ENCODE results near the gene OR10R2.
"Not testable (repeated sequence)": the region's sequence is repeated elsewhere in the genome, so short reads cannot be mapped to it uniquely, and the experiment has no call there.

OR10R2 gene, protein sequence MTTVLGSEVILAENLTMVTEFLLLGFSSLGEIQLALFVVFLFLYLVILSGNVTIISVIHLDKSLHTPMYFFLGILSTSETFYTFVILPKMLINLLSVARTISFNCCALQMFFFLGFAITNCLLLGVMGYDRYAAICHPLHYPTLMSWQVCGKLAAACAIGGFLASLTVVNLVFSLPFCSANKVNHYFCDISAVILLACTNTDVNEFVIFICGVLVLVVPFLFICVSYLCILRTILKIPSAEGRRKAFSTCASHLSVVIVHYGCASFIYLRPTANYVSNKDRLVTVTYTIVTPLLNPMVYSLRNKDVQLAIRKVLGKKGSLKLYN

DNA sequence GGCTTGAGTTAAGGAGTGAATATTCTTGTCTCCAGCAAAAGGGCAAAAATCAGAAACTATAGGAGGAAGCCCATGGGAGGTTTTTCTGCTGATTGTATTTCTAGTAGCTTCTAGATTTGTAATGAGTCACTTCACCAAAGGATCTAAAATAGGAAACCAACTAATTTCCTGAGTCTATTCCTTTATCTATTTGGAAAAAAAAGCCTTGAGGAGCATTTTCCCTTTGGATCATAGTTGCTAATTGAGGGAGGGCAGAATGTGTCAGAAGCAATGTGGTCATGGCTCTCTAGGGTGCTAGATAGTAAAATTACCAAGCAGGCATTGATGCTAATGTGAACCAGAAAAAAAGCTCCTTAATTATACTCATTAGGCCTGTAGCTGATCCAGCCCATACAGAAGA lies at the start of gene OR10R2:
Gene OR10R2 (plus strand): TSS at position 301 of the 400 bp plus-strand sequence. CDS start 106 bp downstream, outside the sequence.
- no peak for DNase-seq

DNA sequence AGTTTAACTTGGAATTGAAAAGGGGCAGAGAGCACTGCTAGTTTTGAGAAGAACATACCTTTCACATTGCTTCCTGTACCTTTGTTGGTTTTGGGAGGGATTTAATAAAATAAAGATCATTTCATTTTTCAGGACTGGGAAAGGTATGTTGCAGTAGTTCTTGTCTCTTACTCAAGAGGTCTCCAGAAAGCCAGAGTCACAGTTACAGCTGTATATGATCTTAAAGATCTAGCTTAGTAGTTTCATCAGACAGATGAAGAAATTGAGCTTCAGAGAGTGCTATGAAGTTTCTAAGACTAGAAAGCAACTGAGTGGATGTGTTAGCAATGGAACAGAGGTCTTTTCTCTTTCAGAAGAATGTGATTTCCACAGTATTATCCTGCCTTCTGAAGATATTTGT lies 47.0 kb upstream of the OR10R2 start:
- no peak for DNase-seq

DNA sequence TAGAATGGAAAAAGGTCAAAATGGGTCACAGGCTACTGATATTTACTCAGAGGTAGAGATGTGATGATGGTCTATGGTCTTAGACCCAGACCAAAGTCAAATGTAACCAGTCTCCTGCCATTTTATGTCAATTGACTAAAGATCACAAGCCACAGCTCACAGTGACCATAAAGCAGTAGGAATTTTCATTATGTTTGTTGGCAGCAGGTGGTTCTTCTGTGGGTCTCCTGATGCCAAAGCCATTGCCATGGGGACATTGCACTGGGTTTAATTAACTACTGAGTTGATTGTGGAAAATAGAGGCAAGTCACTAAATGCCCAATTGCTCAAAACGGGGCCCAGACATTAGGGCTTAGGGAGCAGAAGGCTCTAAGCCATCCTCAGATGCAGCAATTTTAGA lies 45.9 kb upstream of the OR10R2 start, which contains the start of gene OR10K2:
Gene OR10K2 (minus strand): TSS at position 101 of the 400 bp plus-strand sequence. CDS start 5,371 bp downstream, outside the sequence.
- DNase-seq, result no peak

DNA sequence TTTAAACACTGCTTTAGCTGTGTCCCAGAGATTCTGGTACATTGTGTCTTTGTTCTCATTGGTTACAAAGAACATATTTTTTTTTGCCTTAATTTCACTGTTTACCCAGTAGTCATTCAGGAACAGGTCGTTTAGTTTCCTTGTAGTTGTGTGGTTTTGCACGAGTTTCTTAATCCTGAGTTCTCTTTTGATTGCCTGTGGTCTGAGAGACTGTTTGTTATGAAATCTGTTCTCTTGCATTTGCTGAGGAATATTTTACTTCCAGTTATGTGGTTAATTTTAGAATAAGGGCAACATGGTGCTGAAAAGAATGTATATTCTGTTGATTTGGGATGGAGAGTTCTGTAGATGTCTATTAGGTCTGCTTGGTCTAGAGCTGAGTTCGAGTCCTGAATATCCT lies 41.9 kb upstream of the OR10R2 start:
- not testable (repeated sequence) for DNase-seq

DNA sequence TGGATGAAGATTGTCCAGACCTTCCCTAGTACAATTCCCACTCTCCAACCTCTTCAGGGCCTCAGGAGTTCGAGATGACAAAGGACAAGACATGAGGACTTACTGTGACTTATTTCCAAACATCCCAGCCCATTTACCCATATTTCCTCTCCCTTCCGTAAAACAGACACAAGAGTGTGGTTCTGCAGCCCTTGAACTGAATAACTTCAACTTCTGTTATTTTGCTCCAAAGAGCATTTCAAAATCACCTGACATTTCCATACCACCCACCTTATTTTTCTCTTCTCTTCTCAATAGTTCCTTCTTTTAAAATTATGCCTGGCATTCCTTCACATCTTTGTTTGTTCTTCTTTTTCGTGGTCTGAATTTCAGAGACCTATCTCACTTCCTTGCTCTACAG lies 37.3 kb upstream of the OR10R2 start:
- no peak for DNase-seq

DNA sequence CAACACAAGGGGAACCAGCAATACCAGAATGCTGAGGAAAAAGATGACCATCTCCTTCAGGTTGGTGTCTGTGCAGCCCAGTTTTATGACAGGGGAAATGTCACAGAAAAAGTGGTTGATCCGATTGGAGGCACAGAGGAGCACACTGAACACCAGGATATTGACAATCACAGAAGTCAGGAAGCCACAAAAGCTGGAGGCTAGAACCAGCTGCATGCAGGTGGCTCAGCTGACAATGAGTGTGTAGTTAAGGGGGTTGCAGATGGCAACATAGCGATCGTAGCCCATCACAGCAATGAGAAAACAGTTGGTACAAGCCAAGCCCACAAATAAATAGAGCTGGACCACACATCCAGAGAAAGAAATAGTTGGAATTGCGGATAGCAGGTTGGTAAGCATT lies 26.6 kb upstream of the OR10R2 start:
- no peak for DNase-seq

DNA sequence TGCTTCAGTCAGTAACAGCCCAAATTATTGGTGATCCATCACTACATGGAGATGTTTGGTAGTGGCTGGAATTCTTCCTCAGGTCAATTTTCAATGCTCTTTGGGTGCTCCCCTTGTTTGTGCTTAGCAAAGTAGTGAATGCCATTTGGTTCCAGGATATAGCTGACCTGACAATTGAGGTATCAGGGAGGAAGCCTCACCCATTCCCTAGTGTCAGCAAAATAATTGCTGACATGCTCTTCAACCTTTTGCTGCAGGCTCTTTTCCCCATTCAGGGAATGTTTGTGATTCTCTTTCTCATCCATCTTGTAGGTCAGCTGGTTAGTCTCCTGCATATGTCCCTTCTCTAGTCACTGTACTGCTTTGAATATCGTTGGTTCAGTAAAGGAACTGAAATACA lies 17.5 kb upstream of the OR10R2 start:
- DNase-seq, result no peak

DNA sequence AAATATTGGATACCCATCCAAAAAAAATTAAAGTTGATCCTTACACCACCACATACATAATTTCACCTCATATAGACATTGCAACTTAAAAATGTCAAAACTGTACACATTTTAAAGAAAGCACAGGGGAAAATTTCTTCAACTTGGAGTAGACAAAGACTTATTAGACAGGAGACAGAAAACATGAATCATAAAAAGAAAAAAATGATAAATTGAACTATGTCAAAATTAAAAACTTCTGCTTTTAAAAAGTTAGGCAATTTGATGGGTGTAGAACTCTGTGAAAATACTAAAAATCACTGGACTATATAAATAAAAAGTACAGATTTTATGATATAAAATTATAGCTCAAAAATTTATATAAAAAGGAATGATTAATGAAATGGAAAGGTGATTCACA lies 14.8 kb upstream of the OR10R2 start:
- no peak for DNase-seq

DNA sequence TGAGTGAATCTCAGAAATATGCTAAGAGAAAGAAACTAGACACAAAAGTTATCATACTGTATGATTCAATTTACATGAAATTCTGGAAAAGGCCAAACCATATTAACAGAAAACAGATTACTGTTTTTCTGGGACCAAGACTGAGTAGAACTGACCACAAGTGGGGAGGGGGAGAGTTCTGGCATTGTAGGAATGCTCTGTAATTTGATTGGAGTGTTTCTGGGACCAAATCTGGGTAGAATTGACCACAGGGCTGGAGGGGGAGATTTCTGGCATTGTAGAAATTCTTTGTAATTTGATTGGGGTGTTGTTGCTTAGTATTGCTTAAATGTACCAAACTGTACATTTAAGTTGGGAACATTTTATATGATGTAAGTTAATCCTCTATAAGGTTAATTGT lies 13.8 kb upstream of the OR10R2 start:
- DNase-seq, result no peak

DNA sequence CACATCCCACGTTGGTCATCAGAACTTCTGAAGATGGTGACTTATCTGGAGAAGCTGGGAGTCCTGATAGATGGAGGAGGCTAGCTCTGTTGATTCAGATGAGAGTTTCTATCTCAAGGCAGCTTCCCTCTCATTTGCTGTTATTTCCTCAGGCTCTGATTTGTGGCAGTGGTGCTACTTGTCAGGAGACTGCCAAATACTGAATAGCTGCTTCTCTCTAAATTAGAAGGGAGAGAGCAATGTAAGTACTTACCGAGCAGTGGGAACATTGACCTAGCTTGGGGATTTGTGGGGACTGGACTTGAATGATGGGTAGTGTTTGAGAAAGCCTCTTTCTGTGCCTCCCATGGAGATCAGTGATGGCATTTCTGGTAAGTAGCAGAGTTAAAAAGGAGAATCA lies 10.5 kb upstream of the OR10R2 start, which contains the start of gene OR10K1:
Gene OR10K1 (plus strand): TSS at position 301 of the 400 bp plus-strand sequence. CDS start 3,728 bp downstream, outside the sequence.
- no peak for DNase-seq

DNA sequence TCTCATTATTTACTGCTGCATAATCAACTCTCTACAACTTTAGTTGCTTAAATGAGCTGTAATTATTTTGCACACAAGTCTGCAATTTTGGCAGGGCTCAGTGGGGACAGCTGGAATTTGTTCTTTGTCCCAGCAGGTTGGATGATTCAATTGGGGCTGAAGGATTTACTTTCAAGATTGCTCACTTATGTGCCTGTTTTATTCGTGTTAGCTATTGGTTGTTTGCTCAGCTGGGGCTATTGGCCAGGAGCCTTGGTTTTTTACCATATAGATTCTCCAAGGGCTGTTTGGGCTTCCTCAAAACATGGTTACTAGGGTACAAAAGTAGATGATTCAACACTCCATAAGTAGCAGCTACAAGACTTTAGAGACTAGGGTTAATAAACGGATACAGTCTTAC lies 13.4 kb downstream of the OR10R2 start:
- no peak for DNase-seq

DNA sequence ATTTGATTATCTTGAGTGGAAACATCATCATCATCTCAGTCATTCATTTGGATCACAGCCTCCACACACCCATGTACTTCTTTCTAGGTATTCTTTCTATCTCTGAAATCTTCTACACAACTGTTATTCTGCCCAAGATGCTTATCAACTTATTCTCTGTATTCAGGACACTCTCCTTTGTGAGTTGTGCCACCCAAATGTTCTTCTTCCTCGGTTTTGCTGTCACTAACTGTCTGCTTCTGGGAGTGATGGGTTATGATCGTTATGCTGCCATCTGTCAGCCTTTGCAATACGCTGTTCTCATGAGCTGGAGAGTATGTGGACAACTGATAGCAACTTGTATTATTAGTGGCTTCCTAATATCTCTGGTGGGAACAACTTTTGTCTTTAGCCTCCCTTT lies 19.3 kb downstream of the OR10R2 start:
- DNase-seq, result no peak

DNA sequence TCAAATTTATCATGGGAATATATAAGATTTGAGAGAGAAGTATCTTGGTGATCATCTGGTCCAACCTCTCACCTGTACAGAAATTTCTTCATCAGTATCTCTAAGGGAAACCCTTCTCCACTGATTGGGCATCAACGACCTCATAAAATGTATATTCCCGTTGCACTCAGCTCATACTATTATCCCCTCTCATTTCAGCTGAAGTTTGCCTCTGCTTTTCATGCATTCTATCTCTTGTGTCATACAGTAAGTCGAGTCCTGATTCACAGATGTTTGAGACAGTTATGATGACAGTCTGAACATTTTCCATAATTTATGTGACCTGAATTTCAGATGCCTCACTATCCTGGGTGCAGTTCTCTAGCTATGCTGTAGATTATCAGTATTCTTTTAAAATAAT lies 21.0 kb downstream of the OR10R2 start:
- no peak for DNase-seq

DNA sequence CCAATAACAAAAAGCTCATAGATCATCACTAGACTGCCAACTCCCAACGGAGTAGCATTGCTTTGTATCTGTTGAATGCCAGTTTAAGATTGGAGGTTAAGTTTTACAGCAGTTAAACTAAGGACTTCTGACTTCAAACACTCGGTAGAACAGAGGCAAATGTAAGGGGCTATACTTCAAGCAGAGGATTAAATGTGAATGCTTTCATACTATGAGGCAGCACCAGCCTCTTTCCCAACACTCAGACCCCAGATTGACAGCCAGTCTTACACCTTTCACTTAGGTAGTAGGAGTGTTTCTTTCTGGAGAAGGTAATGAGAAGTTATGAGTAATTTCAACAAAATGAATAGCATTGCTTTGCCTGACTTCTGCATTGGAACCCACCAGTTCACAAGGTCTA lies 22.8 kb downstream of the OR10R2 start:
- DNase-seq, result no peak

DNA sequence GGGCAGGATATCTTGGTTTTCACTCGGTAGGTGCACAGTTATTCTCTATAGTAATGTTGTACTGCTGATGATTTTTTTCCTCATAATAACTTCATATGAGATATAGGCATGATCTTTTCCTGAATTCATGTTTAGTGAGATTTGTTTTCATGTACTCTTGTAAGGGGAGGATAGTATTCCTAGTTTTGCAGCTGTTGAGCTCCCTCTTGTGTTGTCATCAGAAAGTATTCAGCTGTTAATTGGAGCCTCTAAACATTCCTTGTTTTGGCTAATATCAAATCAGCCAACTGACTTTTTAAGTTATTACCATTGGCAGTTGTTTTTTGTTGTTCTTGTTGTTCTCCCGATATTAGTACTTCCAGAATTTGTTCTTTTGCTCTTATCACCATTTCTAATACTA lies 24.4 kb downstream of the OR10R2 start:
- no peak for DNase-seq

DNA sequence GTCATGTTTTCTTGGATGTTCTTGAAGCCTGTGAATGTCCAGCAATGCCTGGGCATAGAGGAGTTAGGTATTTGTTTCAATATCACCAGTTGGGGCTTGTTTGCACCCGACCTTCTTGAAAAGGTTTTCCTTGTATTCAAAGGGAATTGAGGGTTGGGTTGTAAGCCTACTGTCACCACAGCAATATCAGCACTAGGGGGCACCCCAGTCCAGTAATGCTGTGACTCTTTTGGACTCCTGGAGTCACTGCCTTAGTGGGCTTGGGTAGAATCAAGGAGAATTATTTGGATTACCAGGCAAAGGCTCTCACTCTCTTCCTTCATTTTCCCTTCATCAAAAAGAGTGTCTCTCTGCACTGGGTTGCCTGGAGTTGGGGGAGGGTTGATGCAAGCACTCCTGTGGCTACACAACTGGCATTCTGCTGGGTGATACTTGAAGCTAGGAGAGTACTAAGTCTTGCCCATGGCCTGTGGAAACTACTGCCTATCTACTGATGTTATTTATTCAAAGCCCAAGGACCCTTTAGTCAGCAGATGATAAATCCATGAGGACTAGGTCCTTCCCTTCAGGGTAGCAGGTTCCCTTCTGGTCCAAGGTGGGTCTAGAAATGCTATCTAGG lies 34.5 kb downstream of the OR10R2 start:
- DNase-seq, result peak; percentile 61

DNA sequence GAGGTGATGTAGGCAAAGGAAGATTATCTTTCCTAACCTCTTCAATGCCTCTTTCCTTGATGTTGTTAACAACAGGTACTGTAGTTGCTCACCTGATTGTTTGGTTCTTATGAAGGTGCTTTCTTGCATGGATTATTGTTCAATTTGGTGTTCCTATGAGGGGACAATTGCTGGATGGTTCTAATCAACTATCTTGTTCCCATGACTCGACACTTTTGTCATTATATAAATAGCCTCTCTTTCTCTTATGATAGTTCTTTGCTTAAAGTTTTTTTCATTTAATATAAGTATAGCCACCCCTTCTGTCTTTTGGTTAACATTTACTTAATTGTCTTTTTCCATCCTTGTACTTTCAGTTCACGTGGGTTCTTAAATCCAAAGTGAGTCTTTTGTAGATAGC lies 35.5 kb downstream of the OR10R2 start:
- no peak for DNase-seq

DNA sequence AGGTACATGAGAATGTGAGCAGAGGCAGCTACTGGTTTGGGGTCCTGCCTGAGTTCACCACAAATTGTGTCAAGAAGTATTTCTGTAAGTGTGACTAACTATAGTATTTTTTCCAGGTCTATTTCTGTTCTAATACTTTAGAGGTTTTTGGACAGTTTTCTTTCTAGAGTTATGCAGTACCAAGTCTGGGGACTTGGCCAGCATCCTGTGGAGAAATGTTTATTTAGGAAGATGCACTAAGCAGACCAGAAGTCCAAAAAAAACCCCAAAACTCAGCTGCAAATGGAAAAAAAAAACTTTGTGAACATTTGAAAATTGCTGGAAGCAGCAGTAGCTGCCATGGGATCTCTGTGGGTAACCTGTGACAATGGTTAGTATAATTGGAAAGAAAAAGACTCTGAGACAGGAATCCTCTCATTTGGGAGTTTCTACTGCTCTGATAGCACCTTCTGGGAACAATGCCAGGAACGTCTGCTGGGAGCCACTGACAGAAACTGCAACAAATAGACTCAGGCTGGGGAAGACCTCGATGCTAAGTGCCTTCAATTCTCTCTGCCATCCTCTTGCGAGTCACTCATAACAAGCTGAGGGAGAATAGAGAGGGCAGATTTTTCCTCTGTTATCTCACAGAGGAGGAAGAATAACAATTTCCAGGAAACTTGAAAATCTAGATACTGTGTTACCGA lies 37.6 kb downstream of the OR10R2 start:
- DNase-seq, result no peak

DNA sequence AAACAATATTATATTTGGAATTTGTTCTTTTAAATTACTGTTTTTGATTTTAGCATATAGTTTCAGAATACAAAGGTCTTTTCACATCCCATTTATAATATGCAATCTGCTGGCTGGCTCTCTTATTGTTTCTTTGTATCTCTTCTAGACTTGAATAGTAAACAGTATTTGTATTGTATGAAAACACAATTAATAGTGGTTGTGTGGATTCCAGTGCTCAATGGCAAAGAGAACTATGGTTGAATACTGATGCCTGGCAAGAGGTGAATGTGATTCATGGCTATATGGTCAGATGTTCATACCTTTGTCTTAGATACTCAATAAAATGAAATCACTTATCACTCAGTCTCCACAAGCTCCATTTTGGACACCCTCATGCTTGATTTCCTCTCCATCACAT lies 44.9 kb downstream of the OR10R2 start:
- DNase-seq, result no peak

DNA sequence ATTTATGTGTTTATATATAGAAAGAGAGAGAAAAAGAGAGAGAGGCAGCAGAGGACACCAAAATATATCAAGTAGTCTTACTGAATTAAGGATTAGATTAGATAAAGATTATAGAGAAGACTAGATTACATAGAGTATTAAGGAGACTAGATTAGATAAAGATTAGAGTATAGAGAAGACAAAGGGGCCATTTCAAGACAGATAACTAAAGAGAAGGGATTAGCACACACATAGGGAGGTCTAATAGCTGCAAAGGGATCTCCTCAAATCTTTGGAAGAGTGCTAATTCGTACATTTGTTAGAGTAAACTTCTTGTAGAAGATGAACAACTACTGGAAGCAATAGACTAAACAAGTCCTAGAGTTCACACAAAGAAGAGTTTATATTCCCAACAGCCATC lies 48.0 kb downstream of the OR10R2 start:
- DNase-seq, result no peak

DNA sequence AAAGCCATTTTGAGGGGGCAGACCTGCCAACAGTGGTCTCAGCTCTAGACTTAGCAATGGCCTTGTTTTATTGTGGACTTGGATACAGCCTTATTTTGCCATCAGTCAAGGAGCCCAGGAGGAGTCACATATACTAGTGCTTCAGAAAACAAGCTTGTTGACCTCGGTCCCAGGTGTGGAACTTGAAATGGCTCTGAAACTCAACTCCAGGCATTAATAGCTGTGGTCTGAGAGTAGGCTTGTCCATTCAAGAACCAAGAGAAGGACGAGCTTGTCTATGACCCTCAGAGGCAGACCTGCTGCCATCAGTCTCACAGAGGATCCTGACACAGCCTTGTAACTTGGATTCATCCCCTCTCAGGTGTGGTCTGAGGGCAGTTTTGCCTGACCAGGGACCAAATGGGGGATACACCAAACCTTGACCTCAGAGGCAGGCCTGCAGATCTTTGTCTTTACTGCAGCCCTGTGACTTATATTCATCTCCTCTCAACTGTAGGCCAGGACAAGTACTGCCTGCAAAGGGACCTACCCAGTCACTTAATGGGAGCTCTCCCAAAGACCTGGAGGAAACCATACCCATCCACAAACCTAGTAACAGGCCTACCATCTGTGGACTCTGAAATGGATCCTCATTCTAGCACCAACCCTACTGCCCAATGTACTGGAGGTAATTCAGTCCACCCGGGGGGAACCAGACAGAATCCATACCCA lies 49.1 kb downstream of the OR10R2 start:
- DNase-seq, result no peak

DNA sequence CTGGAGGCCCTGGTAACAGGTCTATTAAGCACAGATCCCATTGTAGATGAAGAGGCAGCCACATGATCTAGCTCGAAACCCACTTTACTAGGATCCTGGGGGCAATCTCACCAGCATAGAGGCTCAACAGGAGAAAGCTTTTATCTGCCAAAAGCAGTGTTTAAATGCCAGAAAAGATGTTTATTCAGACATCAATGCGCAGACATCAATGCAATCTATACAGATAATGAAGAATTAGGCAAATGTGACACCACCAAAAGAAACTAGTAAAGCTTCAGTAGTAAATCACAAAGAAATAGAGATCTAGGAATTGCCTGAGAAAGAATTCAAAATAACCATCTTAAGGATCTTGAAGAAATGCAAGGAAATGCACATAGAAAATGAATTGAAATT lies 49.6 kb downstream of the OR10R2 start:
- no peak for DNase-seq

DNA sequence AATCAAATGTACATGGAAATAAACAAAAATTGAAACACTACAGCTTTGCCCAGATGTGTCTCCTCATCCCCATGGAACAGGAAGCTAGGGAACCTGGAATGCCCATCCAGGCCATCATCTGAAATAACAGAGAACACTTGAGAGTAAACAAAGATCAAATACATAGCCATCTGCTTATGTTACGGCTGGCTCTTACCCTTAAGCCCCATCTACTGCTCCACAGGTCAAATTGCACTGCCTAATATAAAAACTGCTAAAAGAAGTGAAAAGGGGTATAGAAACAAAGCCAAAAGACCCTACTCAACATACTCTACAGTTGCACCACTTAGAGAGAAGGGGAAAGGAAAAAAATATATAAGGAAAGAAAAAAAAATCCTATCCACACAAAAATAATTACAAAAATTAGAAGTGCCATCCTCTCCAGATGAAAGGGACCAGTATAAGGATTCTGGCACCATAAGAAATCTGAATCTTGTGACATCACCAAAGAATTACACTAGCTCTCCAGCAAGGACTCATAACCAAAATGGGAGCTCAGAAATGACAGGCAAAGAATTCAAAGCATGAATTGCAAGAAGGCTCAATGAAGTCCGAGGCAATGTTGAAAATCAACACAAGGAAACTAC lies 55.3 kb downstream of the OR10R2 start:
- no peak for DNase-seq

All from activated CD8-positive, alpha-beta memory T cell treated with anti-CD3 and anti-CD28 coated beads, Interleukin-2, amount 50 U/mL, for 48 hours (primary cell).